Measurements from ENCODE around the gene XAB2.
"Not testable (repeated sequence)": the region's sequence is repeated elsewhere in the genome, so short reads cannot be mapped to it uniquely, and the experiment has no call there.

XAB2 gene

DNA sequence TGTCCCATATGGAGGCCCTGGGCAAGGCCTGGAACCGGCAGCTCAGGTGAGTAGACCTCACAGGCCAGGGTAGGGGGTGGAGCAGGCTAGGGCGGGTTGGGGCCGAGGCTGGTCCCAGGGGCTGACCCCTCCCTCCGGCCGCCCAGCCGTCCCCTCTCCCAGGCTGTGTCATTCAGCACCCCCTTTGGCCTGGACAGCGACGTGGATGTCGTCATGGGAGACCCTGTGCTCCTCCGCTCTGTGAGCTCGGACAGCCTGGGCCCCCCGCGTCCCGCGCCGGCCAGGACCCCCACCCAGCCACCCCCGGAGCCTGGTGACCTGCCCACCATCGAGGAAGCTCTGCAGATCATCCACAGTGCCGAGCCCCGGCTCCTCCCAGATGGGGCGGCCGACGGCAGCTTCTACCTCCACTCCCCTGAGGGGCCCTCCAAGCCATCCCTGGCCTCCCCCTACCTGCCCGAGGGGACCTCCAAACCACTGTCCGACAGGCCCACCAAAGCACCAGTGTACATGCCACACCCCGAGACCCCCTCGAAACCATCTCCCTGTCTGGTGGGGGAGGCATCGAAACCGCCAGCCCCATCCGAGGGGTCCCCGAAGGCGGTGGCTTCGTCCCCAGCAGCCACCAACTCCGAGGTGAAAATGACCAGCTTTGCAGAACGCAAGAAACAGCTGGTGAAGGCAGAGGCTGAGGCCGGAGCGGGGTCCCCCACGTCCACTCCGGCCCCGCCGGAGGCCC, 17.6 kb downstream of the XAB2 start:
- DNase-seq = no peak

DNA sequence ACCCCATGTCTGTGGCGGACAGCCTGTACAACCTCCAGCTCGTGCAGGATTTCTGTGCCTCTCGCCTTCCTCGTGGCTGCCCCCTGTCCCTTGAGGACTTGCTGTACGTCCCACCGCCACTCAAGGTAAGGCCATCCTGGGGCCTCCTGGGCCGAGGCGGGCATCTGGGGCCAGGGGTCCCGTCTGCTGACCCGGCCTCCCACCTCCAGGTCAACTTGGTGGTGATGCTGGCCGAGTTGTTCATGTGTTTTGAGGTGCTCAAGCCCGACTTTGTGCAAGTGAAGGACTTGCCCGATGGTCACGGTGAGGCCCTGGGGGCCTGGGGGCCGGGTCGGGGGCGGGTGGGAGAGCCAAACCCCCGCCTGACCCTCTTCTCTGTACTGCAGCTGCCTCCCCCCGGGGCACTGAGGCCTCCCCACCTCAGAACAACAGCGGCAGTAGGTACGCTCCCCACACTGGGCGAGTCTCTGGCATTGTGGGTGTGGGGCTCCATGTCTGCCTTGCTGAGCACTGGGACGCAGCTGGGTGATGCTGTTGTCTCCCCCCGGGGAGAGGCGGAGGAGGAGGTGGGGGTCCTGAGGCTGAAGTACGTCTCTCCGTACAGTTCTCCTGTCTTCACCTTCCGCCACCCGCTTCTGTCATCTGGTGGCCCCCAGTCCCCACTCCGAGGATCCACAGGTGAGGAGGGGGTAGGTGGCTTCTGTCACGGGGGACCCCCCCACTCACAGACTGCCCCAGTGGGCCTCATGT, 18.7 kb downstream of the XAB2 start:
- DNase-seq = no peak

DNA sequence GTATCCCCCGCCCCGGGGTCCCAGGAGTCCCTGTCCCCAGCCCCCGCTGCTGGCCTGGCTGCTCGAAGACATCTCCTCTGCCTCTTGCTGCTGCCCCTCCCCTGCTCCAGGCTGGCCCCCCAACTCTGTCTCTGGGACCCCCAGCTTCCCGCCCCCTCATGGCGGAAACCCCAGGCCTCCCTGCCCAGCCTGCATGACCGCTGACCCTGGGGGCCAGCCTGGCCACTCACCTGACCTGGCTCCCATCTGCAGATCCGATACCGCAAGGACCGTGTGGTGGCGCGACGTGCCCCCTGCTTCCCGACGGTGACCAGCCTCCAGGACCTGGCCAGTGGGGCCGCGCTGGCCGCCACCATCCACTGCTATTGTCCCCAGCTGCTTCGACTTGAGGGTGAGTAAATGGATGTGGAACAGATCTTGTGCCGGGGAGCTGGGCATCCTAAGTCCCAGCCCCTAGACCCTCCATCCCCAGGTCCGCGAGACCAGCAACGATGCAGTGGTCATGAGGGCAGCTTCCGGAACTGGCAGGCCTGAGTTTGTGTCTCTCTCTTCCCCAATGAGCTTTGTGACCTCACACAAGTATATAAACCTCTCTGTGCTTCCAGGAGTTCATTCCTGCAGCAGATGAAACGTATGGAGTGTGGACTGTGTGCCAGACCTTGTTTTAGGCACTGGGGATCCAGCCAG, 21.3 kb downstream of the XAB2 start:
- DNase-seq = no peak

DNA sequence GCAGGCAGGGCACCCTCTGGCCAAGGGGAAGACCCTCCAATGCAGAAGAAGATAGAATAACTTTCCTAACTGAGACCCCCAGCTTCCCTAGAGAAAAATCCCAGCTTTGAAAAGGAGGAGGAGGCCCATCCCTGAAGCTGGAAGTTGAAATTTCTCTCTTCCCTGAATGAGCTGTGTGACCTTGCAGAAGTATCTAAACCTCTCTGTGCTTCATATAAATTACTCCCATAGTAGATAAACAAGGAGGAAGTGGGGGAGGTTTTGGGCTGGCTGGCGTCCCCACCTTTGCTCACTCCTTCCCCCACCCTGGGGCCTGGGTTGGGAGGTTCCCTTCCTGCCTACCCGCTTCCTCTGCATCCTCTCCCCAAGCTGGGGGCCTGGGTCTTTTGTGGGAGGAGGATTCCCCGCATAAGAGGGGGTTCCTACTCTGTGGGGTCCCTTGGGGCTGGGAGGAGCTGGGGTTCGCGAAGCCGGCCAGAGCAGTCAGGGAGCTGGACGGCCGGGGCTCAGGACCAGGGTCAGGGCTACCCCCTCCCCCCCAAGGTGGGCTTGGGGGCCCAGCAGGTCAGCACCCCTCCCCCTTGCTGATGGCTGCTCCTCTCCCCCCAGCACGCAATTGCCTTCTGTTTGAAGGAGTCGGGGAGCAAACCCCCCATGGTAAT, 22.0 kb downstream of the XAB2 start:
- no peak for DNase-seq

DNA sequence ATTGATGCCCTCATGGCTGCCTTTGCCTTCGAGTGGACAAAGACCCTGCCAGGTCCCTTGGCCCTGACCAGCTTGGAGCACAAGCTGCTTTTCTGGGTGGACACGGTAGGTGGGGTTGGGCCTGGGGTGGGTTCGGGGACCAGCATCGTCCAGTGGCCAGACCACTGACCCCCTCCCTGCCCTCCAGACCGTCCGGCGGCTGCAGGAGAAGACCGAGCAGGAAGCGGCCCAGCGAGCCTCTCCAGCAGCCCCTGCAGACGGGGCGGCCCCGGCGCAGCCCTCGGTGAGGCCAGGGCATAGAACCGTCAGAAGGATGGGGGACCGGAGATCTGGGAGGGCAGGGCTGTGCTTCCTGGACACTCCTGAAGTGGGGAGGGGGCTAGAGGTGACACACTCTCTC, 23.1 kb downstream of the XAB2 start:
- DNase-seq = no peak

DNA sequence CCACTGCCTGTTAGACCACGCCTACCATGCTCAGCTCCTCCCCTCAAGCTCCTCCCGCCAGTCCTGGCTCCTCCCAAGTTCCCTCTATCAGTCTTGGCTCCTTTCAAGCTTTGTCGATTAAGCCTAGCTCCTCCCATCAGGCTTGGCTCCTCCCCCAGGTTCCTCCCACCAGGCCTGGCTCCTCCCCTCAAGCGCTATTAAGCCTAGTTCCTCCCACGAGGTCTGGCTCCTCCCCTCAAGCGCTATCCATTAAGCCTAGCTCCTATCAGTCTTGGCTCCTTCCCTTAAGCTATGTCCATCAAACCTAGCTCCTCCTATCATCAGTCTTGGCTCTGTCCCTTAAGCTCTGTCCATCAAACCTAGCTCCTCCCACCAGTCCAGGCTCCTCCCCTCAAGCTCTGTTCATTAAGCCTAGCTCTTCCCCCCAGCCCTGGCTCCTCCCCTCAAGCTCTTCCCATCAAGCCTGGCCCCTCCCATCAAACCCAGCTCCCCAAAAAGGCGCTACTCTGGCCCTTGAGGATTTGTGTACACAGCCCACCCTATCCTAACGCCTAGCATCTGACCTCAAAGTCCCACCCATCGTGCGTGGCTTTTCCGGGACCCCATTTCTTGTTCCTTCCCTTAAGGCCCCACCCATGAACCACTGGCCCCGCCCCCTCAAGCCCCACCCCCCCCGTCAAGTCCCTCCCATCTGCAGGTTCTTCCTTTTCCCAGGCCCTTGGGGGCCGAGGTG, 23.7 kb downstream of the XAB2 start:
- DNase-seq = no peak

DNA sequence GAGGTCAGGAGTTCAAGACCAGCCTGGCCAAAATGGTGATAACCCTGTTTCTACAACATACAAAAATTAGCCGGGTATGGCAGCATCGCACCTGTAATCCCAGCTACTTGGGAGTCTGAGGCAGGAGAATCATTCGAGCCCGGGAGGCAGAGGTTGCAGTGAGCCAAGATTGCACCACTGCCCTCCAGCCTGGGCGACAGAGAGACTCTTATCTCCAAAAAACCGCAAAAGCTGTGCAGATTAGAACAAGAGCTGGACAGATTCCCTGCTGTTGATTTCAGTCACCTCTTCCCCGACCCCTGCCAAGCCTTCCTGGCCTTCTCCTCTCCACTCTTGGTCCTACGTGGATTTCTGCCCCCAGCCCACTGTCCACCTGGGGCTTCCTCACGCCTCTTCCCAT, 25.4 kb downstream of the XAB2 start:
- DNase-seq = no peak

DNA sequence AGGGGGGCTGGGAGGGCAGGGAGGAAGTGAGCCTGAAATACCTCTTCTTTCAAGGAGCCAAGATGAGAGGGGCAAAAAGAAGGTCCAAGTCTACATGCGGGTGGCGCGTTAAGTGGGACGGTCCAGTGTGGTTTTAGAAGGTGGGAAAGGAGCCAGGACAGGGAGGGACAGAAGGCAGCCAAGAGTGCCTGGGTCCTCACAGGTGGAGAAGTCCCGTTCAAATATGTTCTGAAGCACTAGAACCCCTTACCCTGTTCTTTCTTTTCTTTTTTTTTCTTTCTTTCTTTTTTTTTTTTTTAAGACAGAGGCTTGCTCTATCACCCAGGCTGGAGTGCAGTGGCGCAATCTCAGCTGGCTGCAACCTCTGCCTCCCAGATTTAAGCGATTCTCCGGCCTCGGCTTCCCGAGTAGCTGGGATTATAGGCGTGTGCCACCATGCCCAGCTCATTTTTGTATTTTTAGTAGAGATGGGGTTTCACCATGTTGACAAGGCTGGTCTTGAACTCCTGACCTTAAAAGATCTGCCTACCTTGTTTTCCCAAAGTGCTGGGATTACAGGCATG, 26.3 kb downstream of the XAB2 start:
- no peak for DNase-seq

DNA sequence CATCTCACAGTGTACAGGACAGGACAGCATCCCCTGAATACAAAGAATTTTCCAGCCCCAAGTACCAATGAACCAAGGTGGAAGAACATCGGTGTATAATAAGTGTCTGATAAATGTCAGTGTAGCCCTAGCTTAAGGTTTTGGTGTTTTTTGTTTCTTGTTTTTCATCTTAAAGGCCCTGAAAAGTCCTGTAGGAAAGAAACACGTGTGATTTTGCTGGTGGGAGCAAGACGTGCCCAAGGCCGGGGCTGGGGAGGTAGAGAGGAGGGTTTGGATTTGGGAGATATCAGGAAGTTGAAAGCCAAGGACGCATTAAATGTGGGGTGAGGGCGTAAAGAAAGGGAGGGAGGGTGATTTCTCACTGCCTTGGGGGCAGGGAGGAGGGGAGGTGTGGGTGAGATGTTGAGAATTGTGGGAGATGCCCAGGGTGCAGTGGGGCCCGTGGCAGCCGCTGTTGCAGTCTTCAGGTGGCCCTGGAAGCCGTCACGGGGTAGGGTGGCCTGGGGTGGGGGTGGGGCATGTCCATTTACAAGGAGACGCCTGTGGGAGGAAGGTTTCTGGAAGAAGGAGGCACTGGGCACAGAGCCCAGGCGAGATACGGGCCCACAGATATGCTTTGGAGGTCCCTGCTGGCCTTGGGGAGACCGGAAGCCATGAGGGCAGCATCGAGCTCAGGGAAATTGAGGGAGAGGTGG, 27.0 kb downstream of the XAB2 start:
- DNase-seq = no peak

DNA sequence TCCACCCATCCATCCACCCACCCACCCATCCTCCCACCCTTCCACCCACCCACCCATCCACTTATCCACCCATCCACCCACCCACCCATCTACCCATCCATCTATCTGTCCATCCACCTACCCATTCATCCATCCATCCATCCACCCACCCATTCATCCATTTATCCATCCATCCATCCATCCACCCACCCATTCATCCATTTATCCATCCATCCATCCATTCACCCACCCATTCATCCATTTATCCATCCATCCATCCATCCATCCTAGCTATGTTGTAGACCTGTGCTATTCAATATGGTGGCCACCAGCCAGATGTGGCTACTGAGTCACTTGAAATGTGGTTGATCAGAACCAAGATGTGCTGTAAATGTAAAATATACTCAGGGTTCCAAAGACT, 28.6 kb downstream of the XAB2 start:
- DNase-seq = no peak

DNA sequence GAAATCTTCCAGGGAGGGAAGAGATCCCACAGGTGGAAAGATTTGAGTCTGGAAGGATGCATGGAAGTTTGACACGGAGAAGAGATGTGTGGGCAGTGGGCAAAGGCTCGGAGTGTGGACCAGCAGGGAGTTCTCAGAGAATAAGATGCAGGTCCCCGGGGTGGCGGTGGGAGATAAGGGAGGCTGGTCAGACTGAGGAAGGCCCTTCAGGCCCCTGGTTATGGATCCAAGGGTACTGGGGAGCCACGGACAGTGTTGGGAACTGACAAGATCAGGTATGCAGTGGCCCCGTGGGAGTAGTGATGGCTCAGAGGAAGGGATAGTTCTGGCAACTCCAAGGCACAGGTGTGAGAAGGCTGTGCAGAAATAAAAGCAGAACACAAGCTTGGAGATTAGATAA, 31.2 kb downstream of the XAB2 start:
- no peak for DNase-seq

DNA sequence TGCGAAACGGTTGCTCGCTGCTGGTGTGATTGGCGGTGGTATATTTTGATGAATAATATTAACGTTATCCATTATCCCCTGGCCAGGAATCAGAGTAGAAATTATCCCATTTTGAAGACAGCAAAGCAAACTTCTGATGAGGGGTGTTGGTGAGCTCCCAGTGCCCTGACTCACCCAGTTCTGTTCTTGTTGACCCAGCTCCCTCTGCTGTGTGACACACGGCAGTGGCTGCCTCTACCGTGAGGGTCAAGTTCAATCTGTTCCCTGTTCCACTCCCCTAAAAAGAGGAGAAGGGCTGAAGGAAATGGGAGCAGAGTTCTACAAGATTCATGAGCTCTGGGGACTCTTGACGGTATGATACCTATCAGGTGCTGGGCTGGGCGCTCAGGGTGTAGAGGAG, 31.7 kb downstream of the XAB2 start:
- no peak for DNase-seq

DNA sequence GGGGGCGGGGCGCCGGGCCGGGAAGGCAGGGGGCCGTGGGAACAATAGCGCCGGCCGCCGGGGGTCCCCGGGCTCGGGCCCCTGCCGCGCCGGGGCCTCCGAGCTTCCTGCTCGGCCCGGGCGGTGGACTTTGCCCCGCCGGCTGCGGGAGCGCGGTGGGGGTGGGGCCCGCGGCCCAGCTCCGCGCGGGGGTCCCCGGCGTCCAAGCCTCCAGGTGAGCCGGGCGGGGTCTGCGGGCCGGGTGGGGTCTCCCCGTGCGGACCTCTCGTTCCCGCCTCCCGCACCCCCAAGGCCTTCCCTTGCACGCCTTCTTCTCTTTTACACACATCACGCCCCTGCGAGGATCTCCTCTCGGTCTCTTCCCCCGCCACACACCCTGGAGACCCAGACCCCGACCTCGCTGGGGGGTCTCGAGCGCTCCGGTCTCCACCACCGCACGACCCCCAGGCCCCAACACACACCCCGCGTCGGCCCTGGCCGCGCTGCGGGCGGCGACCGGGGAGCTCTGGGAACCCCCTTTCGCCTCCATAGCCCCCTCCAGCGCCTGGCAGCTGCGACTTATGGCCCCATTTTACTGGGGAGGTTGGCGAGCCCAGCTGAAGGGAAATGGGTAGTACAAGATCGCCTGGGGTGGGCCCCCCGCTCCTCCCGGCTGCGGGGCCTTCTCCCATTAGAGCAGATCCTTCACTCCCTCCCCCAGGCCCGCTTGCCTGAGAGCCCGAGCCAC, 33.0 kb downstream of the XAB2 start:
- DNase-seq = no peak

DNA sequence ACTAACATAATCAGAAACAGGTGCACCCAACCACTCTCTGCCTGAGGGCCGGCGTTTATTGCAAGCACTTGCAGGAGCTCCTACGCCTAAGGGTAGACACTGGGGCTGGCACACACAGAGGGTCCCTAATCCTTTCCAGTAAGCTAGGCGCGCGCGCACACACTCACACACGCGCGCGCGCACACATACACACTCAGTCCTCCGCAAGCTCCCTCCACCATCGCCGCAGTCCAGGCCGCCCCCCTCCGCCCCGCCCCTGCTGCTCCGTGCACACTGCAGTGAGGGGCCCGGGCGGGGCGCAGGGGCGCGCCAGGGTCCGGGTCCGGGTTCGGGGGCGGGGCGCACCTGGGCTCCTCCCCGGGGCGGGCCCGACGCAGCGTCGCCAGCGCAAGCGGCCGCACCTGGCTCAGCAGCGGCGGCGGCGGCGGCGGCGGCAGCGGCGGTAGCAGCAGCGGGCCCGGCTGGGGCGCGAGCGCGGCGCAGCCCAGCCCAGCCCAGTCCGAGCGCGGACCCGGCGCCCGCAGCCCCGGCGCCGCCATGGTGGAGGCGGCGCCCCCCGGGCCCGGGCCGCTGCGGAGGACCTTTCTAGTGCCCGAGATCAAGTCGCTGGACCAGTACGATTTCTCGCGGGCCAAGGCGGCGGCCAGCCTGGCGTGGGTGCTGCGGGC, 33.7 kb downstream of the XAB2 start, which contains the start of gene CAMSAP3:
Gene CAMSAP3 (plus strand): TSS at position 398 of the 668 bp plus-strand sequence. CDS start 140 bp downstream, at position 538.
- DNase-seq = no peak

DNA sequence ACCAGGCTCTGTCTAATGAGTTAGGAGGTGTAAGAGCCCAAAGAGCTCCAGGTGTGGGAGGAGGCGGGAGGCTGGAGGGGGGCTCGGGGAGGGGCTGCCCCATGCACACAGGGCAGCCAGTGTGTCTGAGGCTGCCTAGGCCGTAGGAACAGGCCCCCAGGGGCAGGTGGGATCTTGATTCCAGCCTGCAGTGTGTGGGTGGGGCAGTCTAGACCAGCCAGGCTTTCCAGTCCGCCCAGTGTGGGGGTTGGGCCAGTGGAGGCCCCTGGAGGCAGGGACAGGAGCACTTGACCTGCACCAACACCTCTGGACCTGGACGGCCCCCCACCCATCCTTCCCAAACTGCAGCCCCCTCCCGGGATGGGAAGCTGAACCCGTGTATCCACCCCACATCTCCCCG, 39.1 kb downstream of the XAB2 start:
- DNase-seq = no peak

DNA sequence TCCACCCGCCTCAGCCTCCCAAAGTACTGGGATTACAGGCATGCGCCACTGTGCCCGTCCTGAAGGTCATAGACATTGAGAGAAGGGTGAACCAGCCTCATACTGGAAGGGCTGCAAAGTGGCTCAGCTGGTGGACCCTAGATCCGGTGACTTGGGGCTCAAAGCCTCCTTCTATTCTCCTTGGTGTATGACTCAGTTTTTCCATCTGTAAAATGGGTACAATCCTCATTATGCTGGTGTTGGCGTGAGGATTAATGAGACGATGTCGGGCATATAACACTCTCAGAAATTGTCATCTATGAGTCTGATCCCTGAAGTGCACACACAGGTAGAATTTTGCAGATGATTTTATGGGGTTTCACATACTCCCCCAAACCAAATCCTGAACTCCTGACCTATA, 39.5 kb downstream of the XAB2 start:
- DNase-seq = no peak

DNA sequence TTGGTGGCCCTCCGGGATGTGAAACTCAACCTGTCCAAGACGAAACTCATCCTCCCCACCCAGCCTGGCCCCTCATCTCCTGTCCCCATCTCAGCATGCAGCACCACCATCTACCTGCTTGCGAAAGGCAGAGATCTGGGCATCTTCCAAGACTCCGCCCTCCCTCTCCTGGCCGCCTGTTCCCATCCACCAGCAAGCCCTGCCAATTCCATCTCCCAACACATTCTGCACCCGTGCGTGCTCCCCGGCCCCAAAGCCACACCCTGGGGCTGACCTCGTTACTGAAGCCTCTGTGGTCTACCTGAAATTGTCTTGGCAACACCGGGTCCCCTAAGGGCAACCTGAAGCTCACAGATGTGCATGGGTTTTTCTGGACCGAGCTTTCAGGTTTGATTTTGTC, 46.9 kb downstream of the XAB2 start:
- no peak for DNase-seq

DNA sequence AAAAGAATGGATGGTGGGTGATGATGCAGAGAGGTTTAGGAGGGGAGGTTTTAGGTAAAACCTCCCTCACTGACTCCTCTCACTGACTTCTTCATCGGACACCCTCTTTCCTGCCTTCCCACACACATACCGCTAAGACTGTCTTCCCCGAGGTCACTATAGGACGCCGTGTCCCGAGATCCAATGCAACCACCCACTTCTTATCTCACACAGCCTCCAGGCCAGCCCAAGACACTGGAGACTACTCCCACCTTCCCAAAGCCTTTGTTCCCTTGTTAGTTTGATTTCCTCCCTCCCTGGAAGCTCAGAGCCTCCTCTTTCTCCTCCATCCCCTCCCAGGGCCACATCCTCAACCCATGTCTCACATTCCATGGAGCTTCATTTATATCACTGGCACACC, 50.2 kb downstream of the XAB2 start:
- DNase-seq = no peak

DNA sequence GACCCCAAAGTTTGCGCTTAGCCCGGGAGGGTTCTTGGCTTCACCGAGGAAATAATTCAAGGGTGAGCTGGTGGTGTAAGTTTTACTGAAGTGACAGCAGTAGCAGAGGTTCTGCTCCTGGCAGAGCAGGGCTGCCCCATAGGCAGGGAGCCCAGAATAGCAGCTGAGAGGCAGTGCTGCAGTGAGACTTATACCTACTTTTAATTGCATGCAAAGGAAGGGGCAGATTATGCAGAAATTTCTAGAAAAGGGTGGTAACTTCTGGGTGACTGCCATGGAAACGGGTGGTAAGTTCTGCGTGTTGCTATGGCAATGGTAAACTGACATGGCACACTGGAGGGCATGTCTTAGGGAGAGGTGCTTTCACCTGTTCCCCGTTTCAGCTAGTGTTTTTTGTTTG, 51.2 kb downstream of the XAB2 start:
- no peak for DNase-seq

DNA sequence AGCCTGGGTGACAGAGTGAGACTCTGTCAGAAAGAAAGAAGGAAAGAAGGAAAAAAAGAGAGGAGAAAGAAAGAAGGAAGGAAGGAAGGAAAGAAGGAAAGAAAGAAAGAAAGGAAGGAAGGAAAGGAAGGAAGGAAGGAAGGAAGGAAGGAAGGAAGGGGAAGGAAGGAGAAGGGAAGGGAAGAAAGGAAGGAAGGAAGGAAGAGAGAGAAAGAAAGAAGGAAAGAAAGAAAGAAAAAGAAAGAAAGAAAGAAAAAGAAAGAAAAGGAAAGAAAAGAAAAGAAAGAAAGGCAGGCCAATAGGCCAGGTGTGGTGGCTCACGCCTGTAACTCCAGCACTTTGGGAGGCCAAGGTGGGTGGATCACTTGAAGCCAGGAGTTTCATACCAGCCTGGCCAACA, 51.9 kb downstream of the XAB2 start:
- DNase-seq = not testable (repeated sequence)
